ENCODE data around the gene FFAR3.

DNA sequence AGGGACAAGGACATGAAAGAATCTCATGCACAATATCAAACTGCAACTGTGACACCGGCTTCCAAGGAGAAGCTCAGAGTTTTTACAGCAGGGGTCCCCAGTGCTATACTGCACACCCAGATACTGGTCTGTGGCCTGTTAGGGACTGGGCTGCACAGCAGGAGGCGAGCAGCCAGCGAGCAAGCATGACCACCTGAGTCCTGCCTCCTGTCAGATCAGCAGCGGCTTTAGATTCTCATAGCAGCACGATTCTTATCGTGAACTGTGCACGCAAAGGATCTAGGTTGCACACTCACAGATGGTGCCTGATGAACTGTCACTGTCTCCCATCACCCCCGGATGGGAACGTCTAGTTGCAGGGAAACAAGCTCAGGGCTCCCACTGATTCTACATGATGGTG lies 42.4 kb upstream of the FFAR3 start:
- TF ChIP-seq RFX5 (IDR thresholded peaks at IDR 0.05) (no peak), GATA3 (IDR thresholded peaks at IDR 0.05; ENCODE audit: borderline replicate concordance) (no peak), BHLHE40 (IDR thresholded peaks at IDR 0.05; ENCODE audit: low read depth, low read length) (no peak), JUNB (IDR thresholded peaks at IDR 0.05) (no peak), HDAC2 (IDR thresholded peaks at IDR 0.05) (no peak), RAD21 (conservative IDR thresholded peaks at IDR 0.05 in 1 of 2, IDR thresholded peaks at IDR 0.05 in 1 of 2) (no peak), EP300 (IDR thresholded peaks at IDR 0.05) (no peak), NR3C1 (IDR thresholded peaks at IDR 0.05) (no peak)
- TF ChIP-seq, protein P1, sequence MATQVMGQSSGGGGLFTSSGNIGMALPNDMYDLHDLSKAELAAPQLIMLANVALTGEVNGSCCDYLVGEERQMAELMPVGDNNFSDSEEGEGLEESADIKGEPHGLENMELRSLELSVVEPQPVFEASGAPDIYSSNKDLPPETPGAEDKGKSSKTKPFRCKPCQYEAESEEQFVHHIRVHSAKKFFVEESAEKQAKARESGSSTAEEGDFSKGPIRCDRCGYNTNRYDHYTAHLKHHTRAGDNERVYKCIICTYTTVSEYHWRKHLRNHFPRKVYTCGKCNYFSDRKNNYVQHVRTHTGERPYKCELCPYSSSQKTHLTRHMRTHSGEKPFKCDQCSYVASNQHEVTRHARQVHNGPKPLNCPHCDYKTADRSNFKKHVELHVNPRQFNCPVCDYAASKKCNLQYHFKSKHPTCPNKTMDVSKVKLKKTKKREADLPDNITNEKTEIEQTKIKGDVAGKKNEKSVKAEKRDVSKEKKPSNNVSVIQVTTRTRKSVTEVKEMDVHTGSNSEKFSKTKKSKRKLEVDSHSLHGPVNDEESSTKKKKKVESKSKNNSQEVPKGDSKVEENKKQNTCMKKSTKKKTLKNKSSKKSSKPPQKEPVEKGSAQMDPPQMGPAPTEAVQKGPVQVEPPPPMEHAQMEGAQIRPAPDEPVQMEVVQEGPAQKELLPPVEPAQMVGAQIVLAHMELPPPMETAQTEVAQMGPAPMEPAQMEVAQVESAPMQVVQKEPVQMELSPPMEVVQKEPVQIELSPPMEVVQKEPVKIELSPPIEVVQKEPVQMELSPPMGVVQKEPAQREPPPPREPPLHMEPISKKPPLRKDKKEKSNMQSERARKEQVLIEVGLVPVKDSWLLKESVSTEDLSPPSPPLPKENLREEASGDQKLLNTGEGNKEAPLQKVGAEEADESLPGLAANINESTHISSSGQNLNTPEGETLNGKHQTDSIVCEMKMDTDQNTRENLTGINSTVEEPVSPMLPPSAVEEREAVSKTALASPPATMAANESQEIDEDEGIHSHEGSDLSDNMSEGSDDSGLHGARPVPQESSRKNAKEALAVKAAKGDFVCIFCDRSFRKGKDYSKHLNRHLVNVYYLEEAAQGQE (IDR thresholded peaks at IDR 0.05), result no peak
- TF ChIP-seq, protein P2, sequence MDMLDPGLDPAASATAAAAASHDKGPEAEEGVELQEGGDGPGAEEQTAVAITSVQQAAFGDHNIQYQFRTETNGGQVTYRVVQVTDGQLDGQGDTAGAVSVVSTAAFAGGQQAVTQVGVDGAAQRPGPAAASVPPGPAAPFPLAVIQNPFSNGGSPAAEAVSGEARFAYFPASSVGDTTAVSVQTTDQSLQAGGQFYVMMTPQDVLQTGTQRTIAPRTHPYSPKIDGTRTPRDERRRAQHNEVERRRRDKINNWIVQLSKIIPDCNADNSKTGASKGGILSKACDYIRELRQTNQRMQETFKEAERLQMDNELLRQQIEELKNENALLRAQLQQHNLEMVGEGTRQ (IDR thresholded peaks at IDR 0.05), result no peak
- TF ChIP-seq, protein P3, sequence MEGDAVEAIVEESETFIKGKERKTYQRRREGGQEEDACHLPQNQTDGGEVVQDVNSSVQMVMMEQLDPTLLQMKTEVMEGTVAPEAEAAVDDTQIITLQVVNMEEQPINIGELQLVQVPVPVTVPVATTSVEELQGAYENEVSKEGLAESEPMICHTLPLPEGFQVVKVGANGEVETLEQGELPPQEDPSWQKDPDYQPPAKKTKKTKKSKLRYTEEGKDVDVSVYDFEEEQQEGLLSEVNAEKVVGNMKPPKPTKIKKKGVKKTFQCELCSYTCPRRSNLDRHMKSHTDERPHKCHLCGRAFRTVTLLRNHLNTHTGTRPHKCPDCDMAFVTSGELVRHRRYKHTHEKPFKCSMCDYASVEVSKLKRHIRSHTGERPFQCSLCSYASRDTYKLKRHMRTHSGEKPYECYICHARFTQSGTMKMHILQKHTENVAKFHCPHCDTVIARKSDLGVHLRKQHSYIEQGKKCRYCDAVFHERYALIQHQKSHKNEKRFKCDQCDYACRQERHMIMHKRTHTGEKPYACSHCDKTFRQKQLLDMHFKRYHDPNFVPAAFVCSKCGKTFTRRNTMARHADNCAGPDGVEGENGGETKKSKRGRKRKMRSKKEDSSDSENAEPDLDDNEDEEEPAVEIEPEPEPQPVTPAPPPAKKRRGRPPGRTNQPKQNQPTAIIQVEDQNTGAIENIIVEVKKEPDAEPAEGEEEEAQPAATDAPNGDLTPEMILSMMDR (IDR thresholded peaks at IDR 0.05), result no peak

All from A549 (cell line).